ENCODE measurements around the gene CHRDL2. TPM values are rescaled to one million over a fixed set of nuclear protein-coding genes. Genes with fewer than 3 reads are reported as not detected.

Gene CHRDL2
- total and polyA plus RNA-seq, 2 of the 13 experiments (the other 11 are each of a cell fraction or from before 2014, with no cell fraction given) = 0.04 TPM; not detected in 1

DNA sequence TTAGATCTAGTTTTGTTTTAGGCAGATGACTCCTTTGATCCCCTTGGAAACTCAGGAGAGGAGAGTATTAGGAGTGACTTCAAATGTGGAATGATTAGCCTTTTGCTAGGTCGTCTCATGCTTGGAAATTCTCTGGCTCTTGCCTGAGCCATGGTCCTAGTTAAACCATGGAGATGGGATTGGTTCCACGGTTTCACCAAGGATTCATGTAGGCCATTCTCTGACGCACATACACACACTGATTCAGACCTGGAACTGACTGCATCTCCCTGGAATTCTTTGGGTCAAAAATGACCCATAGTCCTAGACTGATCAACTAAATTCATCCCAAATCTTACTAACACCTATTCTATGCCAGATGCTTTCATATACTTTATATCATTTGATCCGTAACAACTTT, 82.3 kb downstream of the CHRDL2 start:
- Histone ChIP-seq H3K4me3 (replicated peaks in 1 of 3; ENCODE audit: insufficient read depth in 1 of 3, low read depth in 2 of 3, low read length in 3 of 3) (no peak overlapping the region), H3K9me3 (ENCODE audit: low read length) (no peaks in the 10 kb centered on the region), H3K36me3 (replicated peaks in 1 of 2; ENCODE audit: control insufficient read depth in 1 of 2, insufficient read depth in 2 of 2, low read length in 2 of 2) (no peaks in the 10 kb centered on the region; a peak in 1 of 5 replicates), H2AFZ (ENCODE audit: low read length) (no peak overlapping the region), H3K4me2 (ENCODE audit: low read depth, low read length) (no peak overlapping the region), H3K4me1 (ENCODE audit: insufficient read depth, low read length) (no peaks in the 10 kb centered on the region), H3K9ac (ENCODE audit: insufficient read depth, low read depth, low read length) (no peak overlapping the region), H3K27me3 (ENCODE audit: control insufficient read depth in 1 of 2, insufficient read depth in 2 of 2, low read length in 2 of 2) (no peaks in the 10 kb centered on the region), H3K79me2 (ENCODE audit: insufficient read depth, low read length) (no peaks in the 10 kb centered on the region), H3K27ac (ENCODE audit: extremely low read length, insufficient read depth, low read length) (no peak overlapping the region), H4K20me1 (ENCODE audit: insufficient read depth, low read length) (no peaks in the 10 kb centered on the region)
- DNase-seq (ENCODE audit: low spot score) (no peak), ATAC-seq (no peak), FAIRE-seq (no peak)
- intact Hi-C loops (cut with micrococcal nuclease; ENCODE audit: unreplicated experiment) = no loop called here
- CTCF ChIA-PET (ENCODE audit: low intra/inter-chr PET ratio, low total read pairs) = no interaction called here
- POLR2A ChIA-PET = no interaction called here
- WGBS (ENCODE audit: low lambda C conversion rate) = 98% methylated on average over 4 of the region's 4 CpGs
- no TSS peak for BruUV-seq (replicated peaks)
- TF ChIP-seq PRMT3 (CRISPR knock-in tag; IDR thresholded peaks at IDR 0.05; ENCODE audit: borderline replicate concordance, low read depth) = no peak
- no peak for TF ChIP-seq THRA (CRISPR knock-in tag; IDR thresholded peaks at IDR 0.05; ENCODE audit: borderline replicate concordance)
- TF ChIP-seq ZNF672 (CRISPR knock-in tag; IDR thresholded peaks at IDR 0.05) = no peak
- TF ChIP-seq ZSCAN5A (CRISPR knock-in tag; IDR thresholded peaks at IDR 0.05; ENCODE audit: borderline replicate concordance) = no peak
- TF ChIP-seq HNF4A (CRISPR knock-in tag; IDR thresholded peaks at IDR 0.05) = no peak
- TF ChIP-seq MEF2D (CRISPR knock-in tag; IDR thresholded peaks at IDR 0.05) = no peak
- no peak for TF ChIP-seq SUZ12 (IDR thresholded peaks at IDR 0.05; ENCODE audit: low read depth, low read length)
- TF ChIP-seq THAP11 (CRISPR knock-in tag; IDR thresholded peaks at IDR 0.05) = no peak
- no peak for TF ChIP-seq SNAPC2 (CRISPR knock-in tag; IDR thresholded peaks at IDR 0.05)
- TF ChIP-seq TRIM24 (CRISPR knock-in tag; IDR thresholded peaks at IDR 0.05) = no peak
- TF ChIP-seq RBM22 (optimal IDR thresholded peaks at IDR 0.05; ENCODE audit: low read length) = no peak
- no peak for TF ChIP-seq POLR2AphosphoS5 (IDR thresholded peaks at IDR 0.05; ENCODE audit: low read depth, low read length)
- TF ChIP-seq IRF2 (CRISPR knock-in tag; IDR thresholded peaks at IDR 0.05) = no peak
- TF ChIP-seq PHF21A (CRISPR knock-in tag; IDR thresholded peaks at IDR 0.05) = no peak
- TF ChIP-seq DR1 (CRISPR knock-in tag; IDR thresholded peaks at IDR 0.05) = no peak
- no peak for TF ChIP-seq ZNF616 (CRISPR knock-in tag; IDR thresholded peaks at IDR 0.05; ENCODE audit: low read depth)
- TF ChIP-seq GPBP1L1 (CRISPR knock-in tag; IDR thresholded peaks at IDR 0.05) = no peak
- no peak for TF ChIP-seq ZNF766 (CRISPR knock-in tag; IDR thresholded peaks at IDR 0.05; ENCODE audit: borderline replicate concordance)
- TF ChIP-seq TEAD2 (CRISPR knock-in tag; IDR thresholded peaks at IDR 0.05) = no peak
- TF ChIP-seq ZNF598 (CRISPR knock-in tag; IDR thresholded peaks at IDR 0.05; ENCODE audit: borderline replicate concordance) = no peak
- in situ Hi-C loops (cut with HindIII; ENCODE audit: extremely low pct_ligation_motif_present, low pct_unique_long_range_greater_than_20kb) = no loop called here
